Mucosa of descending colon (tissue), 3 donors: ENCODE results near the gene GRB10. TPM values are rescaled to one million over a fixed set of nuclear protein-coding genes. Genes with fewer than 3 reads are reported as not detected.

Experiments used
- ATAC-seq: fragments of 200-7000 bp; cut with Tn5 transposase; one replicate; pipeline ENCODE4 v1.9.1; 2020; ENCODE audit warnings: mild to moderate bottlenecking, moderate library complexity
- DNase-seq, 3 donors: peaks; one replicate each; pipeline ENCODE4 v3.0.0-alpha.2; 2020
- H3K36me3 ChIP-seq: fragments of 200-600 bp; one replicate; pipeline ENCODE4 v1.8.0; 2021; ENCODE audit warnings: low read depth, mild to moderate bottlenecking
- H3K4me1 ChIP-seq: fragments of 200-600 bp; one replicate; pipeline ENCODE4 v1.8.0; 2021; ENCODE audit warnings: low read depth, mild to moderate bottlenecking
- H3K4me3 ChIP-seq: fragments of 200-600 bp; one replicate; pipeline ENCODE4 v1.8.0; 2021; ENCODE audit warnings: mild to moderate bottlenecking
- H3K9me3 ChIP-seq: fragments of 200-600 bp; one replicate; pipeline ENCODE4 v1.8.0; 2021; ENCODE audit warnings: mild to moderate bottlenecking
- CTCF ChIP-seq: fragments of 200-600 bp; IDR thresholded peaks from one replicate; pipeline ENCODE4 v1.8.0; 2022; ENCODE audit warnings: antibody characterized with exemption, mild to moderate bottlenecking
- intact Hi-C, 2 donors: fragments of 100-400 bp; cut with DNase I in 1 of 2; cut with micrococcal nuclease in 1 of 2; formaldehyde crosslinking; loops; one replicate each; pipeline versions ENCODE4 v1.11.0 to v1.11.1; 2022; cut with DNase I, micrococcal nuclease
- total RNA-seq, 3 donors: library from RNA; stranded (reverse); fragmentation: NEBNext Ultra II Directional in 2 of 3; extraction: Animal tissue kit (Norgen Biotek cat#: 25700) in 2 of 3; gene quantifications; one replicate each; pipeline versions ENCODE4 v1.2.1 to v1.2.4, GENCODE V29; 2021 to 2023
- donor health status: DM: no; HTN: no; CAD: no; lungs with moderate emphysema.
- donor health status: DM: no; HTN: no; CAD: no.
- donor health status: DM: no; HTN: yes; CAD: no.

Gene GRB10
- total RNA-seq, 3 donors from 2014 or later: 9.4 to 56.8 (median 13.0) TPM

DNA sequence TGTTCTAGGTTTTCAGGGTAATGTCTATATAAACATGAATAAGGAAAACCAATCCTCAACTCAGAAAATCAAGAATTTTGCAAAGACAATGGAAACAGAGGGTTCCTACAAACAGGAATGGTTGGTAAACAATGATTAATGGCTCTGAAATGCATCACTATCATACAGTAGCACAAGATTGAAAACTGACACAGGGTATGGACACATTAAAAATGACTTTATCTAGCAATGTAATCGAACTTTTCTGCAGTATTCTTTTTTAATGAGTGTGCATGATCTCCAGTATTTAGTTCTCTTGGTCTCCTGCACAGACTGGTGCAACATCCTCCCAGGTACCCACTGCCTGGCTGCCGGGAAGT is 15.9 kb downstream of the GRB10 start:
- Histone ChIP-seq H3K9me3 (no peaks in the 10 kb centered on the region), H3K4me3 (no peak overlapping the region), H3K36me3 (no peaks in the 10 kb centered on the region), H3K4me1 (no peaks in the 10 kb centered on the region)
- TF ChIP-seq CTCF: no peak
- no peak for DNase-seq
- intact Hi-C loops: no loop called here
- ATAC-seq: no peak

GRCh38 chr7:50766106-50766848 is 16.4 kb downstream of the GRB10 start:
- H3K4me3 ChIP-seq: no peak overlapping the region
- no peaks in the 10 kb centered on the region for H3K36me3 ChIP-seq
- no peak for DNase-seq
- no peaks in the 10 kb centered on the region for H3K9me3 ChIP-seq
- no peak for ATAC-seq
- intact Hi-C loops: no loop called here
- no peak for TF ChIP-seq CTCF
- no peaks in the 10 kb centered on the region for H3K4me1 ChIP-seq

GRCh38 chr7:50762337-50762736 is 20.4 kb downstream of the GRB10 start:
- DNase-seq (no peak), ATAC-seq (no peak)
- TF ChIP-seq CTCF: no peak
- Histone ChIP-seq H3K36me3 (no peaks in the 10 kb centered on the region), H3K9me3 (no peaks in the 10 kb centered on the region), H3K4me3 (no peak overlapping the region), H3K4me1 (no peaks in the 10 kb centered on the region)
- intact Hi-C loops: no loop called here

DNA sequence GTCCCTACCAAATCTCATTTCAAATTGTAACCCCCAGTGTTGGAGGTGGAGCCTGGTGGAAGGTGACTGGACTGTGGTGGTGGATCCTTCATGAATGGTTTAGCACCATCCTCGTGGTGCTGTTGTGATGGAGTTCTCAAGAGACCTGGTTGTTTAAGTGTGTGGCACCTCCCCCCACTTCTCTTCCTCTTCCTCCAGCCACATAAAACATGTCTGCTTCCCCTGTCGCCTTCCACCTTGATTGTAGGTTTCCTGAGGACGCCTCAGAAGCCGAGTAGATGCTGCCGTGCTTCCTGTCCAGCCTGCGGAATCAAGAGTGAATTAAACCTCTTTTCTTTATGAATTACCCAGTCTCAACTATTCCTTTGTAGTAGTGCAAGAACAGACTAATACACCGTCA is 21.0 kb downstream of the GRB10 start:
- no peak for TF ChIP-seq CTCF
- DNase-seq (no peak), ATAC-seq (no peak)
- no peaks in the 10 kb centered on the region for H3K36me3 ChIP-seq
- H3K9me3 ChIP-seq: no peaks in the 10 kb centered on the region
- H3K4me3 ChIP-seq: no peak overlapping the region
- intact Hi-C loops: no loop called here
- no peaks in the 10 kb centered on the region for H3K4me1 ChIP-seq

DNA sequence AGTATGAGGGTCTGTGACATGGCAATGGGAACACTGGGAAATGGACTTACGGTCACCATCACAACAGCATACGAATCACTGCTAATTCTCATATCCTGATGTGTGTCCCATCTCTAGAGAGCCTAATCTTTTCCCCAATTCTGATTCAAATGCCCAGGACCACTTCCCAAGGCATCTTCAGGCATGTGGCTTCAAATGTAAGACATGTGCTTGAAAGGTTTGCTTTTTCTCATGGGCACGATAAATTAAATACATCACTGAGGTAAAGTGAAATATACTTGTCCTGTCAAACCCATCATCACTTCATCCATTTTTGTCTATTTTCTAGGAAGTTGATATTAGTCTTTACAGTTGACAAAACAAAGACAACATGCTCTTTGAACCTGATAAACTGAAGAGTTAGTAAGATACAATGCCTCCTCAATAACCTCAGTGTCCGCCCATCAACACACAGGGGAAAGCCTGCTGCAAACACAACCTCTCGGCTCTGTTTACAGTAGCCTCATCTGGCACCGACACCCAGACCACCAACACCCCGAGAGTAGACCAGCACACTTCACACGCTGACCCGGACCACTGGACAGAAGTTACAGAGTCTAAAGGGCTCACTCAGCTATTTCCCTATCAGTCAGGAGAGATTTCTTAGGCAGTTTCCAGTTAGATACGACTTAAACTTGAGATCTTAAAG is 24.8 kb downstream of the GRB10 start:
- TF ChIP-seq CTCF: no peak
- ATAC-seq (no peak), DNase-seq (no peak)

More for the DNA sequence above, 24.8 kb downstream of the GRB10 start:
- Histone ChIP-seq H3K36me3 (no peaks in the 10 kb centered on the region), H3K4me3 (no peak overlapping the region), H3K4me1 (no peaks in the 10 kb centered on the region), H3K9me3 (no peaks in the 10 kb centered on the region)
- intact Hi-C loops: no loop called here
